ENCODE measurements around the gene GPI. TPM values are rescaled to one million over a fixed set of nuclear protein-coding genes. Genes with fewer than 3 reads are reported as not detected.

The GPI gene
- total RNA-seq, 1 experiment from 2014 or later = 329 TPM

DNA sequence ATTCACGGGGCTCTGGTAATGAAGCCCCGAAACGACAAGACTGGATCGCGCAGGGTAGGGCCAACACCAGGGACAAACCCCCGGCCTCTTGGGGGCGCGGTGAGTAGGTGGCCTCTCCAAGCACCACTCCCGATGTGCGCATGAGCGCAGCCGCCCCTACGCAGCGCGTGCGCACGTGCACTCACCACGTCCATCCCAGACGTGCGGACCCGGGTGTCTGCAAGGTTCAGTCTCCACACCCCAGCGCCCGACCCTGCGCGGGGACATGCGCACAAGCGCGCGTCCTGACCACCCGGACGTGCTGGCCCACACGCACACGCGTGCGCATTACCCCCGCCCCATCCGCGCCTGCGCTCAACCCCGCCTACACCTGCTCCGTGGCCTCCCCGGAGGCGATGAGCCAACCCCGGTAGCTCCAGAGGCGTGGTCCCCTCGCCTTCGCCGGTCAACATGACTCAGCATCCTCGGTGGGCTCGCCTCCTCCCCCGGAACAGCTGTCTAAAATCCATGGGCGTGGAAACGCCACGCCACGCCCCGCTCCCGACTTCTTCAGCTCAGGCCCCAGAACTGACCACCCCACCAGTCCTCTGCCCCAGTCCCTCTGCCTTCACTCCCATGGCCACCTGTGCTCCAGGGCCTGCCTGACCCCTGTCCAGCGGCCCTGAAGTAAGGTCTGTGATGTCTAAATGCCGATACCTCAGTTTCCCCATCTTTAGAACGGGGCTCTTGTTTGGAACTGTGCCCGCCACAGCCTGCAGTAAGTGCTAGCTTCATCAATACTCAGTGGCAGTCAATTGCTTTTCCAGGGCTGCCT is 5.6 kb upstream of the GPI start:
- peak overlapping the region; percentile 33 for H3K4me3 ChIP-seq (ENCODE audit: low read depth, low read length)
- ChIA-PET POLR2A (interaction anchor here (0.6 kb wide), 2 partner anchors 9 to 26 kb away, joined by 3 to 4 read pairs; no protein-coding TSS in a partner anchor), CTCF (interaction anchor here (0.5 to 1.6 kb wide), 8 partner anchors 13 to 226 kb away, joined by 3 to 5 read pairs (median 4); partner anchors contain the start of gene LSM14A)
- no peaks in the 10 kb centered on the region for H3K27me3 Mint-ChIP-seq (ENCODE audit: insufficient read depth, unreplicated experiment)
- DNase-seq = peak; percentile 100
- H3K36me3 ChIP-seq (ENCODE audit: control insufficient read depth, insufficient read depth, low read length) = peaks cover 2% of the 10 kb centered on the region; the same call in 1 of the 2 replicates
- TF ChIP-seq, protein P1, sequence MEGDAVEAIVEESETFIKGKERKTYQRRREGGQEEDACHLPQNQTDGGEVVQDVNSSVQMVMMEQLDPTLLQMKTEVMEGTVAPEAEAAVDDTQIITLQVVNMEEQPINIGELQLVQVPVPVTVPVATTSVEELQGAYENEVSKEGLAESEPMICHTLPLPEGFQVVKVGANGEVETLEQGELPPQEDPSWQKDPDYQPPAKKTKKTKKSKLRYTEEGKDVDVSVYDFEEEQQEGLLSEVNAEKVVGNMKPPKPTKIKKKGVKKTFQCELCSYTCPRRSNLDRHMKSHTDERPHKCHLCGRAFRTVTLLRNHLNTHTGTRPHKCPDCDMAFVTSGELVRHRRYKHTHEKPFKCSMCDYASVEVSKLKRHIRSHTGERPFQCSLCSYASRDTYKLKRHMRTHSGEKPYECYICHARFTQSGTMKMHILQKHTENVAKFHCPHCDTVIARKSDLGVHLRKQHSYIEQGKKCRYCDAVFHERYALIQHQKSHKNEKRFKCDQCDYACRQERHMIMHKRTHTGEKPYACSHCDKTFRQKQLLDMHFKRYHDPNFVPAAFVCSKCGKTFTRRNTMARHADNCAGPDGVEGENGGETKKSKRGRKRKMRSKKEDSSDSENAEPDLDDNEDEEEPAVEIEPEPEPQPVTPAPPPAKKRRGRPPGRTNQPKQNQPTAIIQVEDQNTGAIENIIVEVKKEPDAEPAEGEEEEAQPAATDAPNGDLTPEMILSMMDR (IDR thresholded peaks at IDR 0.05; ENCODE audit: insufficient read depth in 1 of 2, low read depth in 1 of 2, low read length in 1 of 2, severe bottlenecking in 1 of 2, unreplicated experiment in 1 of 2) = peak; percentile 53 to 83
- peaks cover 15% of the 10 kb centered on the region for H3K4me1 ChIP-seq
- peak overlapping the region; percentile 92 for H3K4me3 Mint-ChIP-seq (ENCODE audit: unreplicated experiment)
- no TSS peak for BruUV-seq (replicated peaks)
- H3K9me3 Mint-ChIP-seq (ENCODE audit: unreplicated experiment) = no peaks in the 10 kb centered on the region
- no peaks in the 10 kb centered on the region for H3K27me3 ChIP-seq (replicated peaks; ENCODE audit: control insufficient read depth, insufficient read depth, low read length)
- H3K4me1 Mint-ChIP-seq (ENCODE audit: low read depth, unreplicated experiment) = peaks cover 26% of the 10 kb centered on the region
- intact Hi-C loops (cut with micrococcal nuclease; ENCODE audit: unreplicated experiment) = no loop called here
- peaks cover 32% of the 10 kb centered on the region for H3K36me3 Mint-ChIP-seq (ENCODE audit: insufficient read depth, unreplicated experiment)
- H3K9me3 ChIP-seq = no peaks in the 10 kb centered on the region
- H3K27ac Mint-ChIP-seq (ENCODE audit: unreplicated experiment) = peak overlapping the region; percentile 91

DNA sequence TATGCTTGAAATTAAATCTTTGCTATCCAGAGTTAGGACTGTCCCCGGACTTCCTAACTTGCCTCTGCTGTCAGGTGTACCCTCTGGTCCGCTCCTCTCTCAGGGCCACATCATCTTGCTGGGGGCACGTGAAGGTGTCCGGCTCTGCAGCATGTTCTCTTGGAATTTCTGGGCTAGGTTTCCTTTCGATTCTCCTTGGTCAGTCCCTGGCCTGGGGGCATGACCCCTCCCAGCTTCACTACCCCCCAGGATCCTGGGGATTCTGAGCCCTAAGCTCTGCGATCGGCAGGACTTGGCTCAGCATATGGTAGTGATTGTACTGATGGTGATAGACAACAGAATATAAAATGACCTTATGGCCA is 5.1 kb upstream of the GPI start:
- Histone ChIP-seq H3K4me3 (ENCODE audit: low read depth, low read length) (peak overlapping the region; percentile 33), H3K36me3 (ENCODE audit: control insufficient read depth, insufficient read depth, low read length) (no peaks in the 10 kb centered on the region), H3K9me3 (no peaks in the 10 kb centered on the region), H3K4me1 (peaks cover 15% of the 10 kb centered on the region), H3K27me3 (replicated peaks; ENCODE audit: control insufficient read depth, insufficient read depth, low read length) (no peaks in the 10 kb centered on the region)
- intact Hi-C loops (cut with micrococcal nuclease; ENCODE audit: unreplicated experiment) = no loop called here
- BruUV-seq (replicated peaks) = TSS peak; percentile 87
- ChIA-PET CTCF (interaction anchor here (0.5 to 1.6 kb wide), 6 partner anchors 27 to 188 kb away, joined by 3 to 5 read pairs (median 4); partner anchors contain the start of gene LSM14A), POLR2A (interaction anchor here (0.6 kb wide), 2 partner anchors 9 to 27 kb away, joined by 3 to 4 read pairs; no protein-coding TSS in a partner anchor)
- H3K4me3 Mint-ChIP-seq (ENCODE audit: unreplicated experiment) = peak overlapping the region; percentile 92
- peak in 1 of 2 experiments; percentile 13 for DNase-seq
- peaks cover 31% of the 10 kb centered on the region for H3K4me1 Mint-ChIP-seq (ENCODE audit: low read depth, unreplicated experiment)
- no peaks in the 10 kb centered on the region for H3K27me3 Mint-ChIP-seq (ENCODE audit: insufficient read depth, unreplicated experiment)
- H3K27ac Mint-ChIP-seq (ENCODE audit: unreplicated experiment) = peak overlapping the region; percentile 91
- no peaks in the 10 kb centered on the region for H3K9me3 Mint-ChIP-seq (ENCODE audit: unreplicated experiment)
- TF ChIP-seq, protein P1 (IDR thresholded peaks at IDR 0.05; ENCODE audit: insufficient read depth in 1 of 2, low read depth in 1 of 2, low read length in 1 of 2, severe bottlenecking in 1 of 2, unreplicated experiment in 1 of 2) = no peak
- peaks cover 29% of the 10 kb centered on the region for H3K36me3 Mint-ChIP-seq (ENCODE audit: insufficient read depth, unreplicated experiment)

DNA sequence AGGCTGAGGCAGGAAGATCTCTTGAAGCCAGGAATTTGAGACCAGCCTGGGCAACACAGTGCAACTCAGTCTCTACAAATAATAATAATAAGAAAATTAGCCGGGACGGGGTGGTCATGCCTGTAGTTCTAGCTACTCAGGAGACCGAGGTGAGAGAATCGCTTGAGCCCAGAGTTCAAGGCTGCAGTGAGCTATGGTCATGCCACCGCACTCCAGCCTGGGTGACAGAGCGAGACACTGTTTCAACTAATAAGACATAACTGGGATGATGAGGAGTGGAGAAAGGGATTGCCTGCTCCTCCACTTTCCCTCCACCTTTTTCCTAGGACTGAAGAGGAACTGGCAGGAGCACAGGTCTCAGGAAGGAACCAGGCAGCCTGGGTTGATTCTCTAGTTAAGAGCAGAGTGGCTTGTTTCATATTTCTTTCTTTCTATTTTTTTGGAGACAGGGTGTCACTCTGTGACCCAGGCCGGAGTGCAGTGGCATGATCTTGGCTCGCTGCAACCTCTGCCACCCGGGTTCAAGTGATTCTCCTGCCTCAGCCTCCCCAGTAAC is 4.6 kb upstream of the GPI start:
- intact Hi-C loops (cut with micrococcal nuclease; ENCODE audit: unreplicated experiment) = no loop called here
- Mint-ChIP-seq H3K9me3 (ENCODE audit: unreplicated experiment) (no peaks in the 10 kb centered on the region), H3K4me3 (ENCODE audit: unreplicated experiment) (peak overlapping the region; percentile 92), H3K27me3 (ENCODE audit: insufficient read depth, unreplicated experiment) (no peaks in the 10 kb centered on the region), H3K27ac (ENCODE audit: unreplicated experiment) (peak overlapping the region; percentile 91), H3K4me1 (ENCODE audit: low read depth, unreplicated experiment) (peaks cover 31% of the 10 kb centered on the region), H3K36me3 (ENCODE audit: insufficient read depth, unreplicated experiment) (peaks cover 24% of the 10 kb centered on the region)
- BruUV-seq (replicated peaks) = no TSS peak
- POLR2A ChIA-PET = no interaction called here
- no peak for DNase-seq
- TF ChIP-seq, protein P1 (IDR thresholded peaks at IDR 0.05; ENCODE audit: insufficient read depth in 1 of 2, low read depth in 1 of 2, low read length in 1 of 2, severe bottlenecking in 1 of 2, unreplicated experiment in 1 of 2) = no peak
- Histone ChIP-seq H3K36me3 (ENCODE audit: control insufficient read depth, insufficient read depth, low read length) (no peaks in the 10 kb centered on the region), H3K4me1 (peaks cover 15% of the 10 kb centered on the region), H3K27me3 (replicated peaks; ENCODE audit: control insufficient read depth, insufficient read depth, low read length) (no peaks in the 10 kb centered on the region), H3K9me3 (no peaks in the 10 kb centered on the region), H3K4me3 (ENCODE audit: low read depth, low read length) (no peak overlapping the region)
- CTCF ChIA-PET = interaction anchor here (1.6 kb wide), 1 partner anchor 70 kb away, joined by 3 read pairs; no protein-coding TSS in a partner anchor
